DND-41 (cell line): Measurements from ENCODE around the gene CSF3R.

Experiments
- CTCF ChIP-seq: IDR thresholded peaks from 2 replicates; pipeline ENCODE4 v1.5.1; 2012; ENCODE audit warnings: borderline replicate concordance, low read length, moderate library complexity, mild to moderate bottlenecking; ENCODE audit not compliant: poor library complexity, severe bottlenecking; ENCODE audit errors: extremely low read depth
- EZH2 ChIP-seq: IDR thresholded peaks from 3 replicates; pipeline ENCODE4 v1.6.1; 2012; ENCODE audit warnings: borderline replicate concordance, low read depth, mild to moderate bottlenecking, moderate library complexity, low read length, inconsistent platforms; ENCODE audit not compliant: severe bottlenecking

GRCh38 chr1:36467700-36468455 is 14.8 kb downstream of the CSF3R start:
- TF ChIP-seq CTCF (no peak), EZH2 (no peak)
